Measurements from ENCODE around the gene DENND10.

DNA sequence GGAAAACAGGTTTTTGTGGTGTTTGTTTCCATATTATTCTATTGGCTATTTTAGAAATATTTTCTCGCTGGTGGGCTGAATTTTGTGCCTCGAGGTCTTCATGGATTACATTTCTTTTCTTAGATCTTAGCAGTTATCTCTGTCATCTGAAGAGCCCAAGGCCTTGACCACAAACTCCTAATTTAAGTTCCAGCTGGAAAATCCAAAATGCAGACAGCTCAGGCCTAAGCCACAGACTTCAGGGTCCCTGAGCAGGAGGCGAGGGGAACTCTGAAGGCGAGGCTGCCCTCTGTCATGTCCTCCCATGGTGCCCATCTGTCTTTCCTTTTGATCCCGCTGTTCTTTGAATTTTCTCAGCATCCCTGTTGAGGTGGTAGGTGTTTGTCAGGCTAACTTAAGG is 14.3 kb downstream of the DENND10 start:
- TF ChIP-seq, protein P1, sequence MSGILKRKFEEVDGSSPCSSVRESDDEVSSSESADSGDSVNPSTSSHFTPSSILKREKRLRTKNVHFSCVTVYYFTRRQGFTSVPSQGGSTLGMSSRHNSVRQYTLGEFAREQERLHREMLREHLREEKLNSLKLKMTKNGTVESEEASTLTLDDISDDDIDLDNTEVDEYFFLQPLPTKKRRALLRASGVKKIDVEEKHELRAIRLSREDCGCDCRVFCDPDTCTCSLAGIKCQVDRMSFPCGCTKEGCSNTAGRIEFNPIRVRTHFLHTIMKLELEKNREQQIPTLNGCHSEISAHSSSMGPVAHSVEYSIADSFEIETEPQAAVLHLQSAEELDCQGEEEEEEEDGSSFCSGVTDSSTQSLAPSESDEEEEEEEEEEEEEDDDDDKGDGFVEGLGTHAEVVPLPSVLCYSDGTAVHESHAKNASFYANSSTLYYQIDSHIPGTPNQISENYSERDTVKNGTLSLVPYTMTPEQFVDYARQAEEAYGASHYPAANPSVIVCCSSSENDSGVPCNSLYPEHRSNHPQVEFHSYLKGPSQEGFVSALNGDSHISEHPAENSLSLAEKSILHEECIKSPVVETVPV (CRISPR knock-in tag; IDR thresholded peaks at IDR 0.05): no peak
- TF ChIP-seq, protein P2, sequence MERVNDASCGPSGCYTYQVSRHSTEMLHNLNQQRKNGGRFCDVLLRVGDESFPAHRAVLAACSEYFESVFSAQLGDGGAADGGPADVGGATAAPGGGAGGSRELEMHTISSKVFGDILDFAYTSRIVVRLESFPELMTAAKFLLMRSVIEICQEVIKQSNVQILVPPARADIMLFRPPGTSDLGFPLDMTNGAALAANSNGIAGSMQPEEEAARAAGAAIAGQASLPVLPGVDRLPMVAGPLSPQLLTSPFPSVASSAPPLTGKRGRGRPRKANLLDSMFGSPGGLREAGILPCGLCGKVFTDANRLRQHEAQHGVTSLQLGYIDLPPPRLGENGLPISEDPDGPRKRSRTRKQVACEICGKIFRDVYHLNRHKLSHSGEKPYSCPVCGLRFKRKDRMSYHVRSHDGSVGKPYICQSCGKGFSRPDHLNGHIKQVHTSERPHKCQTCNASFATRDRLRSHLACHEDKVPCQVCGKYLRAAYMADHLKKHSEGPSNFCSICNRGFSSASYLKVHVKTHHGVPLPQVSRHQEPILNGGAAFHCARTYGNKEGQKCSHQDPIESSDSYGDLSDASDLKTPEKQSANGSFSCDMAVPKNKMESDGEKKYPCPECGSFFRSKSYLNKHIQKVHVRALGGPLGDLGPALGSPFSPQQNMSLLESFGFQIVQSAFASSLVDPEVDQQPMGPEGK (CRISPR knock-in tag; IDR thresholded peaks at IDR 0.05; ENCODE audit: borderline replicate concordance): no peak
